Measurements from ENCODE around the gene CFAP65.
A peak's percentile ranks its signal among the peaks of the same experiment; 100 is the strongest.

CFAP65 gene

DNA sequence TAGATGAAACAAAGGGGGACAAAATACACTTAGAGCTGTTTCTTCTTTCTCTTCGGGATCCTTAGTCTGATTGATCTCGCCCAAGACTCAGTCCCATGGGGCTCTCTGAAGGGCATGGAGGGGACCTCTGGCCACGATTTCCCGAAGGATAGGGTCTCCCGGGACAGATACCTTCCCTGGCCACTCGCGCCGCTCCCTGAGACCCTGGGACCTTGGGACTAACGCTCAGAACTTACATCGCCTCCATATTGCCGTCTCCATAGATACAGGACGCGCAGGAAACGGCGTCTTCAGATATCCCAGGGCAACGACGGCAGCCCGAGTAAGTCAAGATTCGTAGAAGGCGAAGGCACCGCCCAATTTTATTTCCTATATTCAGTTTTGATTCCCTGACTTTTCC, at the start of gene CFAP65:
Gene CFAP65 (minus strand): TSS at position 265 of the 400 bp plus-strand sequence. CDS start 2,468 bp downstream, outside the sequence.
- in situ Hi-C loops (cut with HindIII; ENCODE audit: low pct_unique_long_range_greater_than_20kb, low sequenced_read_pairs) = no loop called here
- DNase-seq (ENCODE audit: low read depth in 1 of 2, low spot score in 1 of 2) = peak in 1 of 2 experiments; percentile 57
- TF ChIP-seq JUND (IDR thresholded peaks at IDR 0.05; ENCODE audit: low read depth) = no peak

- in situ Hi-C loops (cut with HindIII; ENCODE audit: low pct_unique_long_range_greater_than_20kb, low sequenced_read_pairs) = no loop called here
- DNase-seq (ENCODE audit: low read depth in 1 of 2, low spot score in 1 of 2) = no peak
- TF ChIP-seq JUND (IDR thresholded peaks at IDR 0.05; ENCODE audit: low read depth) = no peak
Observed at GRCh38 chr2:219090436-219091299, 49.4 kb upstream of the CFAP65 start.

- in situ Hi-C loops (cut with HindIII; ENCODE audit: low pct_unique_long_range_greater_than_20kb, low sequenced_read_pairs) = no loop called here
- no peak for TF ChIP-seq JUND (IDR thresholded peaks at IDR 0.05; ENCODE audit: low read depth)
- DNase-seq (ENCODE audit: low read depth in 1 of 2, low spot score in 1 of 2) = no peak
Observed at GRCh38 chr2:219089330-219089729, 48.0 kb upstream of the CFAP65 start.

DNA sequence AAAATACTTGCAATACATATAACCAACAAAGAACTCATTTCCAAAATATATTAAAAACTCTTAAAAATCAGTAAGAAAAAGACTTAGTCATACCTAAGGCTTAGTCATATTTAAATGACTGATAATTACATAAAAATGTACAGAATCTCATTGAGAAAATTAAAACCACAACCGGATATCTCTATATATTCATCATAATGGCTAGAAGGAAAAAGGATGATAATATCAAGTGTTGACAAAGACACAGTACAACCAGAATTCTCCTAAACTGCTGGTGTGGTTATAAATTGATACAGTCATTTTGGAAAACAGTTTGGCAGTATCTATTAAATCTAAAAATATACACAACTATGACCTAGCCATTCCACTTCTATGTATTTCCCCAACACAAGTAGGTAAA, 46.5 kb upstream of the CFAP65 start:
- DNase-seq (ENCODE audit: low read depth in 1 of 2, low spot score in 1 of 2) = no peak
- in situ Hi-C loops (cut with HindIII; ENCODE audit: low pct_unique_long_range_greater_than_20kb, low sequenced_read_pairs) = no loop called here
- no peak for TF ChIP-seq JUND (IDR thresholded peaks at IDR 0.05; ENCODE audit: low read depth)

- no peak for TF ChIP-seq JUND (IDR thresholded peaks at IDR 0.05; ENCODE audit: low read depth)
- in situ Hi-C loops (cut with HindIII; ENCODE audit: low pct_unique_long_range_greater_than_20kb, low sequenced_read_pairs) = no loop called here
- DNase-seq (ENCODE audit: low read depth in 1 of 2, low spot score in 1 of 2) = no peak
Observed at GRCh38 chr2:219087361-219087760, 46.0 kb upstream of the CFAP65 start.

DNA sequence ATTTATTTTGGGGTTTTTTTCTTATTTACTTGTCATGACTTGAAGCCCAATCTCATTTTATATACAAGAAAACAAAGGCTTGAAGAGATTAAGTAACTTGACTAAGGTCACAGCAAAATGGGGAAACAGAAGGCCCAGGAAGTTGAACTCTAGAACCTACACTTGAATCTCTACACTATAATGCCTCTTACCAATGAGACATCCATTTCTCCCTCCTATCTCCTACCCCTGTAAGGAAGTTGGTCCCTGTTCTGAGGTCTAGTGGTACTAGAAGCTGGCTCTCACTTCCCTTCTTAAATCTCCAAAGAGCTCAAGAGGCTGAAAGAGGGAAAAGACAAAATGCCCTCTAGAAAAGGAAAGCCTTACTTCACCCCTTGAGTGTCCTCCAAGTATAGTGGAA, 44.9 kb upstream of the CFAP65 start:
- no peak for DNase-seq (ENCODE audit: low read depth in 1 of 2, low spot score in 1 of 2)

GRCh38 chr2:219084791-219085190, 43.5 kb upstream of the CFAP65 start:
- no peak for DNase-seq (ENCODE audit: low read depth in 1 of 2, low spot score in 1 of 2)
- TF ChIP-seq JUND (IDR thresholded peaks at IDR 0.05; ENCODE audit: low read depth) = no peak
- in situ Hi-C loops (cut with HindIII; ENCODE audit: low pct_unique_long_range_greater_than_20kb, low sequenced_read_pairs) = no loop called here

More for the DNA sequence above, 44.9 kb upstream of the CFAP65 start:
- in situ Hi-C loops (cut with HindIII; ENCODE audit: low pct_unique_long_range_greater_than_20kb, low sequenced_read_pairs) = no loop called here
- TF ChIP-seq JUND (IDR thresholded peaks at IDR 0.05; ENCODE audit: low read depth) = no peak

GRCh38 chr2:219082332-219082958, 41.1 kb upstream of the CFAP65 start:
- in situ Hi-C loops (cut with HindIII; ENCODE audit: low pct_unique_long_range_greater_than_20kb, low sequenced_read_pairs) = no loop called here
- no peak for DNase-seq (ENCODE audit: low read depth in 1 of 2, low spot score in 1 of 2)
- no peak for TF ChIP-seq JUND (IDR thresholded peaks at IDR 0.05; ENCODE audit: low read depth)

DNA sequence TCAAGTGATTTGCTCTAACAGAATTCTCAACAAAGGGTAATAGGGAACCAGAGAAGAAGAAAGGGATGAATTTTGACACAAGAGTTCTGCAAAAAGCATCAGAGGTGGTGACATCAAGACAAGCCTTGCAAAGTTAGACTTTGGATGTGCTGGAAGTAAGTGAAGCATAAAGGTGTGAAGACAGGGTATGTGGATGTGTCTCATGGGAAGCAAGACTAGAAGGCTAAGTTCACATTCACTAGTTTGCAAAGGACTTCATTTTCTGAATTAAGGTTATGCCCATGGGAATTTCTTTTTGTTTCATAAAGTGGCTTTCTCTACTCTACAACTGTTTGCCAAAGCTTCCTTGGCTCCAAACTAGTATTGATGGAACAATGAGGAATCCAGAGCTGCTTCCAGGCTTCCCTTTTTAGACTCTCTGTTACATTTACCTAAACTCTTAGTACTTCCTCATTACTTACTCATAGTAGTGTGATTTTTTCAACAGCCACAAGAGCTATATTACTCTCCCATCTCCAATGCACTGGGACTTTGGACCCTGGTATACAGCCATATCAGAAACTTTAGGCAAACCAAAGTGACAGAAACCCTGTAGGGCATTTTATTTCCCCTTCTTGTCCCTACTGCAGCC, 40.5 kb upstream of the CFAP65 start:
- DNase-seq (ENCODE audit: low read depth in 1 of 2, low spot score in 1 of 2) = no peak
- in situ Hi-C loops (cut with HindIII; ENCODE audit: low pct_unique_long_range_greater_than_20kb, low sequenced_read_pairs) = no loop called here
- TF ChIP-seq JUND (IDR thresholded peaks at IDR 0.05; ENCODE audit: low read depth) = no peak

DNA sequence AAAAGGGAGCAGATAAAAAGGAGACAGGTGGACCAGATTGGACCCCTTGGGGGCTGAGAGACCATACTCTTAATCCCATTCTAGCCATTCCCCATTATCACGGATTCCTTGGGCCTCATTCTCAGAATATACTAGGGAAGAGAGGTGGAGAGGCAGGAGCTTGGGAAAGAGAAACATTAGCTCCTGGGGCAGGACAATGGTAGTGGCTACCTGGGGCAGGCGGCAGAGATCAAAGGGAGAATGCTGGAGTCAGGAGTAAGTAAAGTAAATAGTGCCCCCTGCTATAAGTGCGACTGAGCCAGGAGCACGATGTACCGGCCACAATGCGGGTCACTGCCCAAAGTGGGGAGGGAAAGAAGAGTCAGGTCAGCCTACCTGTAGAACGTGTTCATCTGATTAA, 39.8 kb upstream of the CFAP65 start:
- DNase-seq (ENCODE audit: low read depth in 1 of 2, low spot score in 1 of 2) = no peak
- no peak for TF ChIP-seq JUND (IDR thresholded peaks at IDR 0.05; ENCODE audit: low read depth)
- in situ Hi-C loops (cut with HindIII; ENCODE audit: low pct_unique_long_range_greater_than_20kb, low sequenced_read_pairs) = no loop called here

- no peak for DNase-seq (ENCODE audit: low read depth in 1 of 2, low spot score in 1 of 2)
- TF ChIP-seq JUND (IDR thresholded peaks at IDR 0.05; ENCODE audit: low read depth) = no peak
- in situ Hi-C loops (cut with HindIII; ENCODE audit: low pct_unique_long_range_greater_than_20kb, low sequenced_read_pairs) = no loop called here
Observed at GRCh38 chr2:219079417-219079816, 38.1 kb upstream of the CFAP65 start.

DNA sequence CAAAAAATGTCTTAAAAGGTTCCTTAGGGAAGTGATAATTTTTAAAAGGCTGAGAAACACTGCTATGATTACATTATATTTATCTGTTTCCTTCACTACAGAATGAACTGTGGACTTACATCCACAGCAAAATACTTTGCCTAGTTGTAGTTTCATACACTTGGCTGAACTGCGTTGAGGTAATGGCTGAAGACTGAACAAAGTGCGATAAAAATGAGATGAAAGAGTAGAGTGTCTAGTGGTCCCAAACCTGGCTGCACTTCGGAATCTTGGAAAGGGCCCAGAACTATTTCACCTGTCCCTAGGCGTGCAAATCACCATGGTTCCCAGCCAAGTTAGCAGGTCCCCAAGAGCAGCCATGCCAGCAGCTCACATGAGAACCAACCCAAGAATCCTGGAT, 37.6 kb upstream of the CFAP65 start:
- in situ Hi-C loops (cut with HindIII; ENCODE audit: low pct_unique_long_range_greater_than_20kb, low sequenced_read_pairs) = no loop called here
- DNase-seq (ENCODE audit: low read depth in 1 of 2, low spot score in 1 of 2) = no peak
- no peak for TF ChIP-seq JUND (IDR thresholded peaks at IDR 0.05; ENCODE audit: low read depth)

- in situ Hi-C loops (cut with HindIII; ENCODE audit: low pct_unique_long_range_greater_than_20kb, low sequenced_read_pairs) = no loop called here
- DNase-seq (ENCODE audit: low read depth in 1 of 2, low spot score in 1 of 2) = no peak
- TF ChIP-seq JUND (IDR thresholded peaks at IDR 0.05; ENCODE audit: low read depth) = no peak
Observed at GRCh38 chr2:219078126-219078525, 36.8 kb upstream of the CFAP65 start.
